BLaER1 treated with 17β-estradiol and CSF1 and Interleukin-3, amounts not matched to agents 10 nM and 100 nM (cell line): Measurements from ENCODE around the gene VAC14.

ENCODE experiments used
- H3K27ac ChIP-seq, 11 experiments: shearing (Covaris generic); formaldehyde crosslinking; 2 replicates each; pipeline ENCODE4 v1.8.1; 2022
- H3K27me3 ChIP-seq, 11 experiments: shearing (Covaris generic); formaldehyde crosslinking; 2 replicates each; pipeline ENCODE4 v1.8.1; 2022
- H3K36me3 ChIP-seq, 11 experiments: shearing (Covaris generic); formaldehyde crosslinking; 2 replicates each; pipeline ENCODE4 v1.8.1; 2022
- H3K4me1 ChIP-seq, 10 experiments: shearing (Covaris generic); formaldehyde crosslinking; 2 replicates each; pipeline ENCODE4 v1.8.1; 2022
- H3K4me2 ChIP-seq, 11 experiments: shearing (Covaris generic); formaldehyde crosslinking; 2 replicates each; pipeline ENCODE4 v1.8.1; 2022
- H3K4me3 ChIP-seq, 10 experiments: shearing (Covaris generic); formaldehyde crosslinking; 2 replicates each; pipeline ENCODE4 v1.8.1; 2022
- H3K9ac ChIP-seq, 11 experiments: shearing (Covaris generic); formaldehyde crosslinking; 2 replicates each; pipeline ENCODE4 v1.8.1; 2022
- H3K9me3 ChIP-seq, 11 experiments: shearing (Covaris generic); formaldehyde crosslinking; replicated peaks in 1 of 11; 2 replicates each; pipeline ENCODE4 v1.8.1; 2022
- H4K20me1 ChIP-seq, 11 experiments: shearing (Covaris generic); formaldehyde crosslinking; 2 replicates each; pipeline ENCODE4 v1.8.1; 2022
- Cebpa-rat ChIP-seq, 11 experiments: shearing (Covaris generic); IDR thresholded peaks; 2 replicates each; pipeline ENCODE4 v1.8.1; 2022

VAC14 gene

GRCh38 chr16:70736465-70737376 lies 64.2 kb downstream of the VAC14 start:
- TF ChIP-seq Cebpa-rat (IDR thresholded peaks at IDR 0.05): no peak
- Histone ChIP-seq H3K9ac (peak overlapping the region; percentile 60 to 82 (median 74); a peak in 21 of 22 replicates), H4K20me1 (peaks cover 0 to 98% (median 0%) of the 10 kb centered on the region in 11 experiments; a peak in 9 of 22 replicates), H3K4me2 (peak overlapping the region; percentile 85 to 98 (median 93)), H3K4me1 (peaks cover 66 to 71% (median 68%) of the 10 kb centered on the region in 10 experiments), H3K4me3 (peak overlapping the region in 7 of 10 experiments; percentile 15 to 48 (median 35); a peak in 9 of 20 replicates), H3K9me3 (no peaks in the 10 kb centered on the region), H3K27me3 (no peaks in the 10 kb centered on the region), H3K36me3 (peaks cover 0 to 85% (median 6%) of the 10 kb centered on the region in 11 experiments; a peak in 12 of 22 replicates), H3K27ac (peak overlapping the region; percentile 77 to 91 (median 79))

GRCh38 chr16:70735141-70735979 lies 65.6 kb downstream of the VAC14 start:
- no peak for TF ChIP-seq Cebpa-rat (IDR thresholded peaks at IDR 0.05)
- Histone ChIP-seq H4K20me1 (peaks cover 0 to 98% (median 0%) of the 10 kb centered on the region in 11 experiments; a peak in 9 of 22 replicates), H3K27me3 (no peaks in the 10 kb centered on the region), H3K4me2 (peak overlapping the region; percentile 85 to 98 (median 93); a peak in 19 of 22 replicates), H3K36me3 (peaks cover 10 to 85% (median 16%) of the 10 kb centered on the region in 11 experiments; a peak in 20 of 22 replicates), H3K9me3 (no peaks in the 10 kb centered on the region), H3K4me1 (peaks cover 53 to 57% (median 55%) of the 10 kb centered on the region in 10 experiments), H3K27ac (peak overlapping the region in 7 of 11 experiments; percentile 33 to 91 (median 79); a peak in 9 of 22 replicates), H3K9ac (peak overlapping the region in 6 of 11 experiments; percentile 0 to 80 (median 52); a peak in 5 of 22 replicates), H3K4me3 (no peak overlapping the region)

- no peak overlapping the region for H3K9ac ChIP-seq
- H3K9me3 ChIP-seq: no peaks in the 10 kb centered on the region
- no peak for TF ChIP-seq Cebpa-rat (IDR thresholded peaks at IDR 0.05)
- no peak overlapping the region for H3K4me3 ChIP-seq
- peak overlapping the region in 2 of 11 experiments; percentile 85 to 93; a peak in 1 of 22 replicates for H3K4me2 ChIP-seq
- no peak overlapping the region for H3K27ac ChIP-seq
- peaks cover 45 to 53% (median 47%) of the 10 kb centered on the region in 10 experiments for H3K4me1 ChIP-seq
- peaks cover 12 to 85% (median 24%) of the 10 kb centered on the region in 11 experiments; a peak in 20 of 22 replicates for H3K36me3 ChIP-seq
- H3K27me3 ChIP-seq: no peaks in the 10 kb centered on the region
- H4K20me1 ChIP-seq: peaks cover 0 to 98% (median 0%) of the 10 kb centered on the region in 11 experiments; a peak in 10 of 22 replicates
Measured at GRCh38 chr16:70734522-70735095, 66.3 kb downstream of the VAC14 start.

- TF ChIP-seq Cebpa-rat (IDR thresholded peaks at IDR 0.05): no peak
- no peak overlapping the region for H3K4me3 ChIP-seq
- H3K9me3 ChIP-seq: no peaks in the 10 kb centered on the region
- H3K36me3 ChIP-seq: peaks cover 22 to 99% (median 60%) of the 10 kb centered on the region in 11 experiments
- no peak overlapping the region for H3K4me2 ChIP-seq
- H3K9ac ChIP-seq: no peak overlapping the region
- no peak overlapping the region for H3K27ac ChIP-seq
- H4K20me1 ChIP-seq: peaks cover 0 to 98% (median 12%) of the 10 kb centered on the region in 11 experiments; a peak in 12 of 22 replicates
- H3K4me1 ChIP-seq: peaks cover 25 to 37% (median 28%) of the 10 kb centered on the region in 10 experiments
- no peaks in the 10 kb centered on the region for H3K27me3 ChIP-seq
Measured at GRCh38 chr16:70730944-70731343, 70.0 kb downstream of the VAC14 start.

- Histone ChIP-seq H3K4me3 (no peak overlapping the region), H3K36me3 (peaks cover 22 to 99% (median 62%) of the 10 kb centered on the region in 11 experiments), H3K4me1 (peaks cover 17 to 36% (median 19%) of the 10 kb centered on the region in 10 experiments), H3K9me3 (no peaks in the 10 kb centered on the region), H3K4me2 (no peak overlapping the region), H4K20me1 (peaks cover 0 to 99% (median 12%) of the 10 kb centered on the region in 11 experiments; a peak in 12 of 22 replicates), H3K27ac (no peak overlapping the region), H3K27me3 (no peaks in the 10 kb centered on the region), H3K9ac (no peak overlapping the region)
- TF ChIP-seq Cebpa-rat (IDR thresholded peaks at IDR 0.05): no peak
Measured at GRCh38 chr16:70730031-70730430, 70.9 kb downstream of the VAC14 start.

GRCh38 chr16:70729292-70729691 lies 71.7 kb downstream of the VAC14 start:
- Histone ChIP-seq H3K9me3 (no peaks in the 10 kb centered on the region), H4K20me1 (peaks cover 0 to 100% (median 12%) of the 10 kb centered on the region in 11 experiments; a peak in 12 of 22 replicates), H3K4me3 (no peak overlapping the region), H3K4me2 (peak overlapping the region in 7 of 11 experiments; percentile 27 to 57 (median 45); a peak in 8 of 22 replicates), H3K9ac (no peak overlapping the region), H3K27me3 (no peaks in the 10 kb centered on the region), H3K36me3 (peaks cover 22 to 99% (median 68%) of the 10 kb centered on the region in 11 experiments), H3K27ac (no peak overlapping the region), H3K4me1 (peaks cover 16 to 34% (median 18%) of the 10 kb centered on the region in 10 experiments)
- TF ChIP-seq Cebpa-rat (IDR thresholded peaks at IDR 0.05): no peak

- no peak overlapping the region for H3K9ac ChIP-seq
- H3K4me1 ChIP-seq: peaks cover 16 to 34% (median 18%) of the 10 kb centered on the region in 10 experiments
- peak overlapping the region; percentile 9 to 68 (median 45); a peak in 20 of 22 replicates for H3K4me2 ChIP-seq
- H4K20me1 ChIP-seq: peaks cover 0 to 100% (median 12%) of the 10 kb centered on the region in 11 experiments; a peak in 13 of 22 replicates
- H3K9me3 ChIP-seq: no peaks in the 10 kb centered on the region
- H3K4me3 ChIP-seq: no peak overlapping the region
- H3K27me3 ChIP-seq: no peaks in the 10 kb centered on the region
- no peak overlapping the region for H3K27ac ChIP-seq
- peaks cover 26 to 100% (median 73%) of the 10 kb centered on the region in 11 experiments for H3K36me3 ChIP-seq
- no peak for TF ChIP-seq Cebpa-rat (IDR thresholded peaks at IDR 0.05)
Measured at GRCh38 chr16:70728150-70728549, 72.8 kb downstream of the VAC14 start.

- H3K9ac ChIP-seq: no peak overlapping the region
- TF ChIP-seq Cebpa-rat (IDR thresholded peaks at IDR 0.05): no peak
- H3K27ac ChIP-seq: no peak overlapping the region
- no peak overlapping the region for H3K4me2 ChIP-seq
- H3K36me3 ChIP-seq: peaks cover 32 to 100% (median 79%) of the 10 kb centered on the region in 11 experiments
- no peak overlapping the region for H3K4me3 ChIP-seq
- H4K20me1 ChIP-seq: peaks cover 0 to 100% (median 12%) of the 10 kb centered on the region in 11 experiments; a peak in 13 of 22 replicates
- H3K4me1 ChIP-seq: peaks cover 17 to 38% (median 21%) of the 10 kb centered on the region in 10 experiments
- no peaks in the 10 kb centered on the region for H3K9me3 ChIP-seq
- H3K27me3 ChIP-seq: no peaks in the 10 kb centered on the region
Measured at GRCh38 chr16:70726892-70727361, 74.0 kb downstream of the VAC14 start.
